ENCODE results near the gene CST3. TPM values are rescaled to one million over a fixed set of nuclear protein-coding genes. Genes with fewer than 3 reads are reported as not detected.

Gene CST3
- total RNA-seq, 1 experiment from 2014 or later: 181 TPM

GRCh38 chr20:23658989-23659609, 21.3 kb upstream of the CST3 start:
- ChIA-PET CTCF (no interaction called here), RAD21 (ENCODE audit: low non-redundant PET in 1 of 2, low total read pairs in 2 of 2, uncharacterized antibody in 2 of 2, unreplicated experiment in 2 of 2) (no interaction called here), POLR2A (no interaction called here)
- Histone ChIP-seq H3K4me2 (ENCODE audit: low read length) (no peak overlapping the region), H3K9ac (ENCODE audit: low read length) (no peak overlapping the region), H3K9me3 (ENCODE audit: control insufficient read depth in 1 of 2, insufficient read depth in 1 of 2, low read depth in 1 of 2, low read length in 2 of 2) (no peaks in the 10 kb centered on the region), H4K20me1 (ENCODE audit: insufficient read depth) (no peaks in the 10 kb centered on the region), H3K27me3 (ENCODE audit: insufficient read depth, low read length) (no peaks in the 10 kb centered on the region), H3K9me2 (ENCODE audit: insufficient read depth) (no peaks in the 10 kb centered on the region), H3K4me1 (ENCODE audit: control insufficient read depth in 1 of 2, insufficient read depth in 2 of 2, low read length in 2 of 2) (no peaks in the 10 kb centered on the region), H2AFZ (ENCODE audit: low read depth, low read length, poor library complexity, severe bottlenecking) (no peak overlapping the region), H3K27ac (ENCODE audit: low read depth, low read length) (no peak overlapping the region), H3K79me2 (ENCODE audit: insufficient read depth, low read length) (no peaks in the 10 kb centered on the region), H3K4me3 (replicated peaks in 1 of 2; ENCODE audit: low read depth in 1 of 2, low read length in 2 of 2) (no peak overlapping the region), H3K36me3 (ENCODE audit: control insufficient read depth in 1 of 2, insufficient read depth in 2 of 2, low read length in 2 of 2) (no peaks in the 10 kb centered on the region)
- intact Hi-C loops (cut with micrococcal nuclease): no loop called here
- no peak for DNase-seq (ENCODE audit: low read depth, low spot score)
- ATAC-seq: no peak
- TF ChIP-seq SP1 (IDR thresholded peaks at IDR 0.05; ENCODE audit: low read depth): no peak
- BruUV-seq (replicated peaks): no TSS peak

- ChIA-PET POLR2A (no interaction called here), CTCF (no interaction called here), RAD21 (ENCODE audit: low non-redundant PET in 1 of 2, low total read pairs in 2 of 2, uncharacterized antibody in 2 of 2, unreplicated experiment in 2 of 2) (no interaction called here)
- TF ChIP-seq SP1 (IDR thresholded peaks at IDR 0.05; ENCODE audit: low read depth) (no peak), EZH2 (IDR thresholded peaks at IDR 0.05) (no peak), POLR2A (IDR thresholded peaks at IDR 0.05; ENCODE audit: borderline replicate concordance, extremely low read depth, insufficient read depth, insufficient read length) (no peak), EZH2phosphoT487 (IDR thresholded peaks at IDR 0.05; ENCODE audit: borderline replicate concordance) (no peak), JUND (IDR thresholded peaks at IDR 0.05) (no peak), ZBTB33 (IDR thresholded peaks at IDR 0.05; ENCODE audit: extremely low read depth, insufficient replicate concordance, low read length) (no peak), ZNF274 (IDR thresholded peaks at IDR 0.05; ENCODE audit: low read depth, low read length) (no peak), EGR1 (IDR thresholded peaks at IDR 0.05; ENCODE audit: low read depth) (no peak)
- TF ChIP-seq, protein P1, sequence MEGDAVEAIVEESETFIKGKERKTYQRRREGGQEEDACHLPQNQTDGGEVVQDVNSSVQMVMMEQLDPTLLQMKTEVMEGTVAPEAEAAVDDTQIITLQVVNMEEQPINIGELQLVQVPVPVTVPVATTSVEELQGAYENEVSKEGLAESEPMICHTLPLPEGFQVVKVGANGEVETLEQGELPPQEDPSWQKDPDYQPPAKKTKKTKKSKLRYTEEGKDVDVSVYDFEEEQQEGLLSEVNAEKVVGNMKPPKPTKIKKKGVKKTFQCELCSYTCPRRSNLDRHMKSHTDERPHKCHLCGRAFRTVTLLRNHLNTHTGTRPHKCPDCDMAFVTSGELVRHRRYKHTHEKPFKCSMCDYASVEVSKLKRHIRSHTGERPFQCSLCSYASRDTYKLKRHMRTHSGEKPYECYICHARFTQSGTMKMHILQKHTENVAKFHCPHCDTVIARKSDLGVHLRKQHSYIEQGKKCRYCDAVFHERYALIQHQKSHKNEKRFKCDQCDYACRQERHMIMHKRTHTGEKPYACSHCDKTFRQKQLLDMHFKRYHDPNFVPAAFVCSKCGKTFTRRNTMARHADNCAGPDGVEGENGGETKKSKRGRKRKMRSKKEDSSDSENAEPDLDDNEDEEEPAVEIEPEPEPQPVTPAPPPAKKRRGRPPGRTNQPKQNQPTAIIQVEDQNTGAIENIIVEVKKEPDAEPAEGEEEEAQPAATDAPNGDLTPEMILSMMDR (IDR thresholded peaks at IDR 0.05 in 2 of 3, conservative IDR thresholded peaks at IDR 0.05 in 1 of 3; ENCODE audit: borderline replicate concordance in 1 of 3, insufficient read depth in 1 of 3, low read depth in 2 of 3, low read length in 2 of 3): no peak
- no peak overlapping the region for H3K4me2 ChIP-seq (ENCODE audit: low read length)
- no peaks in the 10 kb centered on the region for H4K20me1 ChIP-seq (ENCODE audit: insufficient read depth)
- H3K4me1 ChIP-seq (ENCODE audit: control insufficient read depth in 1 of 2, insufficient read depth in 2 of 2, low read length in 2 of 2): no peaks in the 10 kb centered on the region
- no peak for DNase-seq (ENCODE audit: low read depth, low spot score)
- H3K4me3 ChIP-seq (replicated peaks in 1 of 2; ENCODE audit: low read depth in 1 of 2, low read length in 2 of 2): no peak overlapping the region
- H3K9me2 ChIP-seq (ENCODE audit: insufficient read depth): no peaks in the 10 kb centered on the region
- intact Hi-C loops (cut with micrococcal nuclease): no loop called here
- BruUV-seq (replicated peaks): no TSS peak
- H2AFZ ChIP-seq (ENCODE audit: low read depth, low read length, poor library complexity, severe bottlenecking): no peak overlapping the region
- H3K9me3 ChIP-seq (ENCODE audit: control insufficient read depth in 1 of 2, insufficient read depth in 1 of 2, low read depth in 1 of 2, low read length in 2 of 2): no peaks in the 10 kb centered on the region
- H3K36me3 ChIP-seq (ENCODE audit: control insufficient read depth in 1 of 2, insufficient read depth in 2 of 2, low read length in 2 of 2): no peaks in the 10 kb centered on the region
- H3K27ac ChIP-seq (ENCODE audit: low read depth, low read length): no peak overlapping the region
- no peaks in the 10 kb centered on the region for H3K79me2 ChIP-seq (ENCODE audit: insufficient read depth, low read length)
- no peaks in the 10 kb centered on the region for H3K27me3 ChIP-seq (ENCODE audit: insufficient read depth, low read length)
- no peak for ATAC-seq
- no peak overlapping the region for H3K9ac ChIP-seq (ENCODE audit: low read length)
Measured at GRCh38 chr20:23658336-23658735, 20.6 kb upstream of the CST3 start.

Measured in HCT116 (cell line).